ENCODE data around the gene HAUS2. TPM values are rescaled to one million over a fixed set of nuclear protein-coding genes. Genes with fewer than 3 reads are reported as not detected.

HAUS2 gene
- total RNA-seq, 1 experiment from 2014 or later, result 42.4 TPM

DNA sequence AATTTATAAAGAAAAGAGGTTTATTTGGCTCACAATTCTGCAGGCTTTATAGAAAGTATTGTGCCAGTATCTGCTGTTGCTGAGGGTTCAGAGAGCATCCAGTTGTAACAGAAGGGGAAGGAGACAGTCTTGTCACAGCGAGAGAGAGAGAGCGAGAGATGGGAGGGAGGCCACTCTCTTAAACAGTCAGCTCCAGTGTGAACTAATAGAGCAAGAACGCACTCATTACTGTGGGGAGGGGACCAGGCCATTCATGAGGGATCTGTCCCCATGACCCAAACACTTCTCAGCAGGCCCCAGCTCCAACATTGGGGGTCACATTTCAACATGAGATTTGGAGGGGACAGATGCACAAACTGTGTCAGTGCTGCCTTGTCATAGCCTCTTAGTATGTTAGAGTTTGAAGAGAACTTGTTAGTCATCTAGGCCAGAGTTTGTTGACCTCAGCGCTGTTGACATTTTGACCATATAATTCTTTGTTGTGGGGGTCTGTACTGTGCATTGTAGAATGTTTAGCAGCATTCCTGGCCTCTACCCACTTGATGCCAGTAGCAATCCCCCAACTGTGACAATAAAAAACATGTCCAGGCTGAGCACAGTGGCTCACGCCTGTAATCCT is 42.1 kb downstream of the HAUS2 start:
- BruUV-seq (replicated peaks), result no TSS peak
- CTCF ChIA-PET, result interaction anchor here (0.7 kb wide), 2 partner anchors 53 to 318 kb away, joined by 5 read pairs; no protein-coding TSS in a partner anchor
- in situ Hi-C loops (cut with HindIII; ENCODE audit: low pct_unique_long_range_greater_than_20kb, low sequenced_read_pairs), result no loop called here

GRCh38 chr15:42591238-42591934 is 42.7 kb downstream of the HAUS2 start:
- ATAC-seq (0 out of 2 replicates have a peak, but pooled peaks have one; percentile 76), DNase-seq (ENCODE audit: low read depth, low spot score) (no peak)
- intact Hi-C loops (cut with micrococcal nuclease; ENCODE audit: unreplicated experiment), result no loop called here
- CTCF ChIA-PET, result interaction anchor here (0.7 kb wide), 2 partner anchors 52 to 317 kb away, joined by 5 read pairs; no protein-coding TSS in a partner anchor
- POLR2A ChIA-PET, result interaction anchor here (0.6 to 1.1 kb wide), 4 partner anchors 10 to 176 kb away, joined by 3 to 5 read pairs (median 4); no protein-coding TSS in a partner anchor
- no TSS peak for BruUV-seq (replicated peaks)
- no peak for TF ChIP-seq TCF7L2 (IDR thresholded peaks at IDR 0.05; ENCODE audit: low read depth, low read length)
- TF ChIP-seq, protein P1, sequence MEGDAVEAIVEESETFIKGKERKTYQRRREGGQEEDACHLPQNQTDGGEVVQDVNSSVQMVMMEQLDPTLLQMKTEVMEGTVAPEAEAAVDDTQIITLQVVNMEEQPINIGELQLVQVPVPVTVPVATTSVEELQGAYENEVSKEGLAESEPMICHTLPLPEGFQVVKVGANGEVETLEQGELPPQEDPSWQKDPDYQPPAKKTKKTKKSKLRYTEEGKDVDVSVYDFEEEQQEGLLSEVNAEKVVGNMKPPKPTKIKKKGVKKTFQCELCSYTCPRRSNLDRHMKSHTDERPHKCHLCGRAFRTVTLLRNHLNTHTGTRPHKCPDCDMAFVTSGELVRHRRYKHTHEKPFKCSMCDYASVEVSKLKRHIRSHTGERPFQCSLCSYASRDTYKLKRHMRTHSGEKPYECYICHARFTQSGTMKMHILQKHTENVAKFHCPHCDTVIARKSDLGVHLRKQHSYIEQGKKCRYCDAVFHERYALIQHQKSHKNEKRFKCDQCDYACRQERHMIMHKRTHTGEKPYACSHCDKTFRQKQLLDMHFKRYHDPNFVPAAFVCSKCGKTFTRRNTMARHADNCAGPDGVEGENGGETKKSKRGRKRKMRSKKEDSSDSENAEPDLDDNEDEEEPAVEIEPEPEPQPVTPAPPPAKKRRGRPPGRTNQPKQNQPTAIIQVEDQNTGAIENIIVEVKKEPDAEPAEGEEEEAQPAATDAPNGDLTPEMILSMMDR (IDR thresholded peaks at IDR 0.05), result peak; percentile 43; the same call in 1 of the 2 replicates
- H3K27ac ChIP-seq (ENCODE audit: low read length), result no peak overlapping the region
- H3K4me1 ChIP-seq (ENCODE audit: control insufficient read depth, insufficient read depth, low read length), result no peaks in the 10 kb centered on the region
- in situ Hi-C loops (cut with HindIII; ENCODE audit: low pct_unique_long_range_greater_than_20kb, low sequenced_read_pairs), result no loop called here
- H3K27me3 ChIP-seq (ENCODE audit: control insufficient read depth, insufficient read depth, low read length), result no peaks in the 10 kb centered on the region
- H3K9me3 ChIP-seq (ENCODE audit: control insufficient read depth, insufficient read depth, low read depth, low read length), result no peaks in the 10 kb centered on the region
- H3K36me3 ChIP-seq (ENCODE audit: control insufficient read depth, insufficient read depth, low read length), result no peaks in the 10 kb centered on the region
- no peak overlapping the region for H3K4me3 ChIP-seq (ENCODE audit: low read depth in 2 of 2, low read length in 2 of 2)

More for the DNA sequence above, 42.1 kb downstream of the HAUS2 start:
- no peaks in the 10 kb centered on the region for H3K27me3 ChIP-seq (ENCODE audit: control insufficient read depth, insufficient read depth, low read length)
- no peak for TF ChIP-seq POLR2AphosphoS5 (IDR thresholded peaks at IDR 0.05; ENCODE audit: low read depth, low read length)
- no peaks in the 10 kb centered on the region for H3K9me3 ChIP-seq (ENCODE audit: control insufficient read depth, insufficient read depth, low read depth, low read length)
- no peak overlapping the region for H3K27ac ChIP-seq (ENCODE audit: low read length)
- POLR2A ChIA-PET, result interaction anchor here (1.0 kb wide), 1 partner anchor 11 kb away, joined by 5 read pairs; no protein-coding TSS in a partner anchor
- intact Hi-C loops (cut with micrococcal nuclease; ENCODE audit: unreplicated experiment), result no loop called here
- DNase-seq (ENCODE audit: low read depth, low spot score) (no peak), ATAC-seq (no peak)
- no peak overlapping the region for H3K4me3 ChIP-seq (ENCODE audit: low read depth in 2 of 2, low read length in 2 of 2)
- H3K36me3 ChIP-seq (ENCODE audit: control insufficient read depth, insufficient read depth, low read length), result no peaks in the 10 kb centered on the region
- no peaks in the 10 kb centered on the region for H3K4me1 ChIP-seq (ENCODE audit: control insufficient read depth, insufficient read depth, low read length)

DNA sequence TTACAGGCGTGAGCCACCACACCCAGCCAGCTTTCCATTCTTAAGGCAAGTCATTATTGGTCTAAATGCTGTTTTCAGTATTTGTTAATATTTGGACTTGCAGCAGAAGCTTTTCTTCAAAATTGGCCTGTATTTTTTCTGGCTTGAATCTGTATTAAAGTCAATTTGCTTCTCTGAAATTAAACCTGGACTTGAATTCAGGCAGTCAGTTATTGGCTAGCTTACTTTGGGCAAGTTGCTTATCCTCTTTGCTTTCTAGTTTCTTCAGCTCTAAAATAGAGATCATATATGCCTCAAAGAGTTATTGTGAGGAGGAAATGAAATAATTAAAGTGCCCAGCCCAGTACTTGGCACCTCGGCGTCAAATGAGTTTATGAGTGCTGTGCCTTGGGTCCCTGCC is 44.1 kb downstream of the HAUS2 start:
- no peak overlapping the region for H3K4me3 ChIP-seq (ENCODE audit: low read depth in 2 of 2, low read length in 2 of 2)
- H3K27me3 ChIP-seq (ENCODE audit: control insufficient read depth, insufficient read depth, low read length), result no peaks in the 10 kb centered on the region
- ATAC-seq, result no peak
- DNase-seq (ENCODE audit: low read depth, low spot score), result no peak
- ChIA-PET POLR2A (interaction anchor here (0.6 to 1.1 kb wide), 2 partner anchors 16 to 43 kb away, joined by 3 read pairs; no protein-coding TSS in a partner anchor), CTCF (no interaction called here)
- BruUV-seq (replicated peaks), result no TSS peak
- no peaks in the 10 kb centered on the region for H3K4me1 ChIP-seq (ENCODE audit: control insufficient read depth, insufficient read depth, low read length)
- in situ Hi-C loops (cut with HindIII; ENCODE audit: low pct_unique_long_range_greater_than_20kb, low sequenced_read_pairs), result no loop called here
- no peak for TF ChIP-seq TCF7L2 (IDR thresholded peaks at IDR 0.05; ENCODE audit: low read depth, low read length)
- no peak for TF ChIP-seq POLR2AphosphoS5 (IDR thresholded peaks at IDR 0.05; ENCODE audit: low read depth, low read length)
- TF ChIP-seq SIN3A (IDR thresholded peaks at IDR 0.05; ENCODE audit: borderline replicate concordance, insufficient read depth, low read depth, low read length), result no peak
- no peak for TF ChIP-seq REST (IDR thresholded peaks at IDR 0.05; ENCODE audit: insufficient read depth in 1 of 2, low read depth in 2 of 2, low read length in 1 of 2)
- TF ChIP-seq, protein P1 (IDR thresholded peaks at IDR 0.05), result no peak
- H3K27ac ChIP-seq (ENCODE audit: low read length), result no peak overlapping the region
- intact Hi-C loops (cut with micrococcal nuclease; ENCODE audit: unreplicated experiment), result no loop called here
- no peaks in the 10 kb centered on the region for H3K36me3 ChIP-seq (ENCODE audit: control insufficient read depth, insufficient read depth, low read length)
- no peaks in the 10 kb centered on the region for H3K9me3 ChIP-seq (ENCODE audit: control insufficient read depth, insufficient read depth, low read depth, low read length)

Data from Panc1 (cell line).